ENCODE measurements around the gene F11. TPM values are rescaled to one million over a fixed set of nuclear protein-coding genes. Genes with fewer than 3 reads are reported as not detected.

F11 gene
- total RNA-seq, 1 experiment from 2014 or later: not detected

DNA sequence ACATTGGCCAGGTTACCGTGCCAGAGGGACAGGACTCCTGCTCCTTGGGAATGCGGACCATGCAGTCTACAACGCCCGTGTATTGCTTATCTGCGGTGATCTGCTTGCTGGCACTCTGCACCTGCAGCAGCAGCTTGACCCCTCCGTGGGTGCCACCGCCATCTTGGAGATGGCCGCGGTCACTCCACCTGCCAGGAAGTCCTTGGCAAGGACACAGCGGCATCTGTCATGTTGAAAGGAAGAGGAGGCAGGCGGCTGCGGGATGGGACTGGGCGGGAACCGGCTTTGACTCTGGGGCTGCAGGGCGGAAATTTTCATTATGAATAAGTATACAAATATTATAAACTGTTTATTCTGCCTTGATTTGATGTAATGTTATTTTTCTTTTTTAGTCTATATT lies 63.4 kb downstream of the F11 start:
- H3K4me3 Mint-ChIP-seq (ENCODE audit: unreplicated experiment): no peak overlapping the region
- BruUV-seq (replicated peaks): no TSS peak
- CTCF ChIA-PET: no interaction called here
- H3K27me3 Mint-ChIP-seq (ENCODE audit: insufficient read depth, unreplicated experiment): peaks cover 16% of the 10 kb centered on the region
- no peak for DNase-seq (ENCODE audit: unreplicated experiment)
- intact Hi-C loops (cut with micrococcal nuclease): no loop called here
- peaks cover 23% of the 10 kb centered on the region for H3K9me3 Mint-ChIP-seq (ENCODE audit: unreplicated experiment)
- TF ChIP-seq, protein P1, sequence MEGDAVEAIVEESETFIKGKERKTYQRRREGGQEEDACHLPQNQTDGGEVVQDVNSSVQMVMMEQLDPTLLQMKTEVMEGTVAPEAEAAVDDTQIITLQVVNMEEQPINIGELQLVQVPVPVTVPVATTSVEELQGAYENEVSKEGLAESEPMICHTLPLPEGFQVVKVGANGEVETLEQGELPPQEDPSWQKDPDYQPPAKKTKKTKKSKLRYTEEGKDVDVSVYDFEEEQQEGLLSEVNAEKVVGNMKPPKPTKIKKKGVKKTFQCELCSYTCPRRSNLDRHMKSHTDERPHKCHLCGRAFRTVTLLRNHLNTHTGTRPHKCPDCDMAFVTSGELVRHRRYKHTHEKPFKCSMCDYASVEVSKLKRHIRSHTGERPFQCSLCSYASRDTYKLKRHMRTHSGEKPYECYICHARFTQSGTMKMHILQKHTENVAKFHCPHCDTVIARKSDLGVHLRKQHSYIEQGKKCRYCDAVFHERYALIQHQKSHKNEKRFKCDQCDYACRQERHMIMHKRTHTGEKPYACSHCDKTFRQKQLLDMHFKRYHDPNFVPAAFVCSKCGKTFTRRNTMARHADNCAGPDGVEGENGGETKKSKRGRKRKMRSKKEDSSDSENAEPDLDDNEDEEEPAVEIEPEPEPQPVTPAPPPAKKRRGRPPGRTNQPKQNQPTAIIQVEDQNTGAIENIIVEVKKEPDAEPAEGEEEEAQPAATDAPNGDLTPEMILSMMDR (IDR thresholded peaks at IDR 0.05; ENCODE audit: unreplicated experiment): no peak
- POLR2A ChIA-PET: no interaction called here
- H3K36me3 Mint-ChIP-seq (ENCODE audit: insufficient read depth, unreplicated experiment): no peaks in the 10 kb centered on the region
- no peak overlapping the region for H3K27ac Mint-ChIP-seq (ENCODE audit: low read depth, unreplicated experiment)
- H3K4me1 Mint-ChIP-seq (ENCODE audit: insufficient read depth, unreplicated experiment): no peaks in the 10 kb centered on the region

DNA sequence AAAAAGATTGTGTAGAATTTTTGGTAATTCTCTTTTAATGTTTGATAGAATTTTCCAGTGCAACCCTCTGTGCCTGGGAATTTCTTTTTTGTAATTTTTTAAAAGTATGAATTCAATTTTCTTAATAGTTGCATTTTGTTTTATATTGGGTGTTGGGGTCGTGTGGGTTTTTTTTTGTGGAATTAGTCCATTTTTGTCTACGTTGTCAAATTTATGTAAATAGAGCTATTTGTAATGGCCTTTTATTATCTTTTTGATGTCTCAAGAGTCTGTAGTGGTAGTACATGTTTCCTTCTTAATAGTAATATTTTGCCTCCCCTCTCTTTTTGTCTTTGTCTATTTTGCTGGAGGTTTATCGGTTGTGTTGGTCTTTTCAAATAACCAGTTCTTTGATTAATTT lies 64.4 kb downstream of the F11 start:
- BruUV-seq (replicated peaks): no TSS peak
- ChIA-PET CTCF (no interaction called here), POLR2A (no interaction called here)
- H3K4me1 Mint-ChIP-seq (ENCODE audit: insufficient read depth, unreplicated experiment): no peaks in the 10 kb centered on the region
- intact Hi-C loops (cut with micrococcal nuclease): no loop called here
- H3K4me3 Mint-ChIP-seq (ENCODE audit: unreplicated experiment): no peak overlapping the region
- no peak for DNase-seq (ENCODE audit: unreplicated experiment)
- peaks cover 23% of the 10 kb centered on the region for H3K9me3 Mint-ChIP-seq (ENCODE audit: unreplicated experiment)
- H3K27me3 Mint-ChIP-seq (ENCODE audit: insufficient read depth, unreplicated experiment): peaks cover 16% of the 10 kb centered on the region
- TF ChIP-seq, protein P1 (IDR thresholded peaks at IDR 0.05; ENCODE audit: unreplicated experiment): no peak
- H3K27ac Mint-ChIP-seq (ENCODE audit: low read depth, unreplicated experiment): no peak overlapping the region
- H3K36me3 Mint-ChIP-seq (ENCODE audit: insufficient read depth, unreplicated experiment): no peaks in the 10 kb centered on the region

GRCh38 chr4:186335793-186336192 lies 69.8 kb downstream of the F11 start:
- Mint-ChIP-seq H3K4me1 (ENCODE audit: insufficient read depth, unreplicated experiment) (no peaks in the 10 kb centered on the region), H3K4me3 (ENCODE audit: unreplicated experiment) (no peak overlapping the region)
- no TSS peak for BruUV-seq (replicated peaks)

More at GRCh38 chr4:186335793-186336192, 69.8 kb downstream of the F11 start:
- intact Hi-C loops (cut with micrococcal nuclease): no loop called here
- no peaks in the 10 kb centered on the region for H3K27me3 Mint-ChIP-seq (ENCODE audit: insufficient read depth, unreplicated experiment)
- DNase-seq (ENCODE audit: unreplicated experiment): no peak
- no peak overlapping the region for H3K27ac Mint-ChIP-seq (ENCODE audit: low read depth, unreplicated experiment)
- ChIA-PET CTCF (interaction anchor here (0.7 kb wide), 1 partner anchor 112 kb away, joined by 3 read pairs; no protein-coding TSS in a partner anchor), POLR2A (no interaction called here)
- H3K36me3 Mint-ChIP-seq (ENCODE audit: insufficient read depth, unreplicated experiment): no peaks in the 10 kb centered on the region
- H3K9me3 Mint-ChIP-seq (ENCODE audit: unreplicated experiment): peaks cover 23% of the 10 kb centered on the region
- TF ChIP-seq, protein P1 (IDR thresholded peaks at IDR 0.05; ENCODE audit: unreplicated experiment): no peak

Other genes with a start within 250 kb of the F11 start
- gene TLR3, start 197.0 kb upstream of the F11 start, total RNA-seq (2022): 6.5 and 8.2 TPM in 2 replicates
- 0.79 and 1.3 TPM in 2 replicates for gene FAM149A, start 161.5 kb upstream of the F11 start, total RNA-seq (2022)
- 22.1 and 30.2 TPM in 2 replicates for gene CYP4V2, start 74.6 kb upstream of the F11 start, total RNA-seq (2022)
- 0.21 and 0.96 TPM in 2 replicates for gene KLKB1, start 38.7 kb upstream of the F11 start, total RNA-seq (2022)